Activated T-cell treated with anti-CD3 and anti-CD28 coated beads for 48 hours (primary cell): Measurements from ENCODE around the gene MS4A8.

Source experiments
- DNase-seq: peaks from one replicate; pipeline ENCODE4 v3.0.0-alpha.2; 2020; ENCODE audit warnings: low read depth

The MS4A8 gene

GRCh38 chr11:60764879-60765278 is 65.5 kb downstream of the MS4A8 start:
- no peak for DNase-seq

- DNase-seq: no peak
These were observed 65.9 kb downstream of the MS4A8 start for GRCh38 chr11:60765355-60765754.
